Endothelial cell of umbilical vein (primary cell): ENCODE results near the gene WNT9B. TPM values are rescaled to one million over a fixed set of nuclear protein-coding genes. Genes with fewer than 3 reads are reported as not detected.

ENCODE experiments used
- BruUV-seq: library from RNA; stranded (reverse); fragments of 400-500 nt; replicated peaks from 2 replicates; lab custom pipeline; 2021; lab: Mats Ljungman, UMichigan
- CTCF ChIA-PET: fragments of 300-600, 350-600 bp; sonication (Branson Sonifier 250); formaldehyde crosslinking; loops from one replicate; lab custom pipeline; 2021; ENCODE audit warnings: antibody characterized with exemption, inconsistent platforms; lab: Charles Lee
- POLR2A ChIA-PET: fragments of 300-600, 350-600 bp; sonication (Branson Sonifier 250); formaldehyde crosslinking; loops from one replicate; lab custom pipeline; 2021; ENCODE audit warnings: antibody characterized with exemption, inconsistent platforms; lab: Charles Lee
- DNase-seq: peaks from one replicate; pipeline ENCODE4 v3.0.0-alpha.2; 2011; ENCODE audit warnings: low read depth, low spot score
- FAIRE-seq: peaks from 2 replicates; lab custom pipeline; 2011; peaks lifted over from hg19 to GRCh38; lab: Jason Lieb, UNC
- H2AFZ ChIP-seq: 2 replicates; pipeline ENCODE4 v1.6.0; 2012; ENCODE audit warnings: low read depth, low read length, control low read depth, inconsistent platforms
- H3K27ac ChIP-seq: 2 replicates; pipeline ENCODE4 v1.5.1; 2011; ENCODE audit warnings: low read depth, mild to moderate bottlenecking, control low read depth, low read length, moderate library complexity; ENCODE audit not compliant: insufficient read depth
- H3K27me3 ChIP-seq, 2 experiments: 2 replicates each; pipeline versions ENCODE4 v1.6.0 to v1.6.1; 2011; ENCODE audit warnings: low read length in 2 of 2, mixed read lengths in 1 of 2; ENCODE audit not compliant: control insufficient read depth in 2 of 2, insufficient read depth in 2 of 2
- H3K36me3 ChIP-seq, 2 experiments: 2 replicates in 1 of 2; 3 replicates in 1 of 2; pipeline ENCODE4 v1.5.1; 2011; ENCODE audit warnings: low read length in 2 of 2, mild to moderate bottlenecking in 1 of 2, moderate library complexity in 1 of 2; ENCODE audit not compliant: control insufficient read depth in 2 of 2, insufficient read depth in 2 of 2; ENCODE audit errors: extremely low read depth in 1 of 2
- H3K4me1 ChIP-seq: 3 replicates; pipeline ENCODE4 v1.5.1; 2011; ENCODE audit warnings: mild to moderate bottlenecking, low read length; ENCODE audit not compliant: control insufficient read depth, insufficient read depth; ENCODE audit errors: extremely low read depth
- H3K4me2 ChIP-seq: 2 replicates; pipeline ENCODE4 v1.6.1; 2011; ENCODE audit warnings: low read length, control low read depth, mixed read lengths; ENCODE audit not compliant: insufficient read depth
- H3K4me3 ChIP-seq, 3 experiments: fragments of 200-600 bp in 1 of 3; sonication (generic), shearing (Covaris generic) in 1 of 3; replicated peaks in 1 of 3; 2 replicates each; pipeline ENCODE4 v1.5.1; 2011 to 2016; ENCODE audit warnings: control low read depth in 3 of 3, low read length in 3 of 3, mild to moderate bottlenecking in 2 of 3, inconsistent platforms in 1 of 3, low read depth in 1 of 3, moderate library complexity in 1 of 3; ENCODE audit not compliant: insufficient read depth in 1 of 3
- H3K79me2 ChIP-seq: 2 replicates; pipeline ENCODE4 v1.6.0; 2012; ENCODE audit warnings: low read length, inconsistent platforms; ENCODE audit not compliant: control insufficient read depth, insufficient read depth
- H3K9ac ChIP-seq: replicated peaks from 2 replicates; pipeline ENCODE3; 2011; ENCODE audit warnings: low read length, control low read depth; ENCODE audit not compliant: insufficient read depth; ENCODE audit errors: extremely low read depth
- H3K9me1 ChIP-seq: replicated peaks from 3 replicates; pipeline ENCODE4 v1.6.0; 2011; ENCODE audit warnings: mild to moderate bottlenecking, low read length; ENCODE audit not compliant: control insufficient read depth, insufficient read depth; ENCODE audit errors: extremely low read depth
- H3K9me3 ChIP-seq: replicated peaks from 2 replicates; pipeline ENCODE4 v1.5.1; 2012; ENCODE audit warnings: low read length, inconsistent platforms; ENCODE audit not compliant: control insufficient read depth, insufficient read depth
- H4K20me1 ChIP-seq: replicated peaks from 2 replicates; pipeline ENCODE3; 2011; ENCODE audit warnings: mild to moderate bottlenecking, low read length; ENCODE audit not compliant: control insufficient read depth, insufficient read depth; ENCODE audit errors: extremely low read depth
- EZH2 ChIP-seq: IDR thresholded peaks from 2 replicates; pipeline ENCODE4 v1.6.1; 2012; ENCODE audit warnings: borderline replicate concordance, low read depth, mild to moderate bottlenecking, moderate library complexity, low read length, inconsistent platforms; ENCODE audit not compliant: severe bottlenecking
- FOS ChIP-seq: IDR thresholded peaks from 2 replicates; pipeline ENCODE4 v1.6.1; 2011; ENCODE audit warnings: mild to moderate bottlenecking, low read length, moderate library complexity, borderline replicate concordance; ENCODE audit not compliant: insufficient read depth
- GATA2 ChIP-seq: IDR thresholded peaks from 2 replicates; pipeline ENCODE4 v1.7.0; 2011; ENCODE audit warnings: low read depth, mild to moderate bottlenecking, moderate library complexity, mixed read lengths, low read length; ENCODE audit not compliant: insufficient read length, insufficient read depth
- JUN ChIP-seq: IDR thresholded peaks from 2 replicates; pipeline ENCODE4 v1.6.1; 2011; ENCODE audit warnings: borderline replicate concordance, low read depth; ENCODE audit not compliant: insufficient read length, insufficient read depth
- MAX ChIP-seq: IDR thresholded peaks from 2 replicates; pipeline ENCODE4 v1.6.1; 2011; ENCODE audit not compliant: insufficient read depth, insufficient read length
- MYC ChIP-seq: IDR thresholded peaks from one replicate; pipeline ENCODE4 v1.6.1; 2011; ENCODE audit warnings: mild to moderate bottlenecking, low read depth, low read length
- POLR2A ChIP-seq: IDR thresholded peaks from 2 replicates; pipeline ENCODE4 v1.6.1; 2012; ENCODE audit warnings: low read depth, mild to moderate bottlenecking, control low read depth, low read length
- POLR2AphosphoS5 ChIP-seq: IDR thresholded peaks from 2 replicates; pipeline ENCODE4 v1.6.1; 2012; ENCODE audit warnings: low read depth, mild to moderate bottlenecking, control low read depth, low read length, moderate library complexity; ENCODE audit not compliant: insufficient read depth
- dilution Hi-C: fragments of 300-500 bp; cut with MboI; formaldehyde crosslinking; loops from one replicate; pipeline ENCODE4 v1.15.0; 2019; ENCODE audit warnings: low sequenced_read_pairs; ENCODE audit not compliant: extremely low pct_ligation_motif_present
- intact Hi-C: fragments of 100-400 bp; cut with micrococcal nuclease; formaldehyde crosslinking; loops from one replicate; pipeline ENCODE4 v1.10.0; 2022
- polyA plus RNA-seq, 4 experiments: library from polyadenylated mRNA; depleted of rRNA in 3 of 4; stranded (reverse) in 3 of 4; unstranded in 1 of 4; fragments of >200 nt; gene quantifications; 2 replicates each; pipeline versions ENCODE4 v1.2.1 to v1.2.3, GENCODE V29; 2011 to 2012; ENCODE audit warnings: missing spikeins in 1 of 4
- total RNA-seq: library from RNA; stranded (reverse); gene quantifications from 2 replicates; pipeline ENCODE4 v1.2.3, GENCODE V29; 2021
- TF ChIP-seq, protein P1 (sequence below), 2 donors: IDR thresholded peaks; 1 replicate in 1 of 2; 2 replicates in 1 of 2; pipeline ENCODE4 v1.5.1; 2011; ENCODE audit warnings: low read length in 2 of 2, mild to moderate bottlenecking in 2 of 2, moderate library complexity in 2 of 2, control low read depth in 1 of 2, inconsistent platforms in 1 of 2, low read depth in 1 of 2; ENCODE audit not compliant: insufficient read depth in 1 of 2; ENCODE audit errors: extremely low read depth in 1 of 2

The WNT9B gene
- total and polyA plus RNA-seq, 2 donors (not counting 3 experiments of a cell fraction or from before 2014, with no cell fraction given) = not detected

DNA sequence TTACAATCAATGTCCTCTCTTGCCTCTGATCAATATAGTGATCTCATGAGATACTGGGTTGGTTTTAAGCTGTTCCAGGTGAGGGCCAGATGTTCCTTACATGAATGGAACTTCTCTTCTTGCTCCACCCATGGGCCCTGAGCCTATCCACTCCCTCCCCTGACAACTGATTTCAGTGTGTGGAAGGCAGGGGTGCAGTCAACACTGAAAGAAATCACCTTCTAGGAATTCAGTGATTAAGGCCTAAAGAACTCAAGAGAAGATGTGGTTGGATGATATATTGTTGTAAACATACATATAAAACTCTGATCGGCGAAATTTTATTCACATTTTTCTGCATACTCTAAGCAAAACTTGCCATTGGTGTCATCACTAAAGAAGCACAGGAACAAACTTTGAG lies 64.8 kb downstream of the WNT9B start:
- CTCF ChIA-PET = interaction anchor here (1.8 kb wide), 1 partner anchor 74 kb away, joined by 7 read pairs; no protein-coding TSS in a partner anchor
- POLR2A ChIA-PET = no interaction called here
- H3K9ac ChIP-seq = no peak overlapping the region
- no peaks in the 10 kb centered on the region for H3K4me1 ChIP-seq
- dilution Hi-C loops = no loop called here
- H4K20me1 ChIP-seq = no peaks in the 10 kb centered on the region
- no TSS peak for BruUV-seq
- no peak for FAIRE-seq
- intact Hi-C loops = no loop called here
- no peaks in the 10 kb centered on the region for H3K9me3 ChIP-seq
- no peak overlapping the region for H2AFZ ChIP-seq
- H3K4me3 ChIP-seq = no peak overlapping the region
- H3K36me3 ChIP-seq = no peaks in the 10 kb centered on the region
- no peaks in the 10 kb centered on the region for H3K9me1 ChIP-seq
- H3K27ac ChIP-seq = no peak overlapping the region
- H3K27me3 ChIP-seq = no peaks in the 10 kb centered on the region
- H3K4me2 ChIP-seq = no peak overlapping the region
- no peaks in the 10 kb centered on the region for H3K79me2 ChIP-seq
- TF ChIP-seq POLR2AphosphoS5 (no peak), POLR2A (no peak), MAX (no peak), GATA2 (no peak), EZH2 (no peak), FOS (no peak), JUN (no peak), MYC (no peak)
- TF ChIP-seq, protein P1, sequence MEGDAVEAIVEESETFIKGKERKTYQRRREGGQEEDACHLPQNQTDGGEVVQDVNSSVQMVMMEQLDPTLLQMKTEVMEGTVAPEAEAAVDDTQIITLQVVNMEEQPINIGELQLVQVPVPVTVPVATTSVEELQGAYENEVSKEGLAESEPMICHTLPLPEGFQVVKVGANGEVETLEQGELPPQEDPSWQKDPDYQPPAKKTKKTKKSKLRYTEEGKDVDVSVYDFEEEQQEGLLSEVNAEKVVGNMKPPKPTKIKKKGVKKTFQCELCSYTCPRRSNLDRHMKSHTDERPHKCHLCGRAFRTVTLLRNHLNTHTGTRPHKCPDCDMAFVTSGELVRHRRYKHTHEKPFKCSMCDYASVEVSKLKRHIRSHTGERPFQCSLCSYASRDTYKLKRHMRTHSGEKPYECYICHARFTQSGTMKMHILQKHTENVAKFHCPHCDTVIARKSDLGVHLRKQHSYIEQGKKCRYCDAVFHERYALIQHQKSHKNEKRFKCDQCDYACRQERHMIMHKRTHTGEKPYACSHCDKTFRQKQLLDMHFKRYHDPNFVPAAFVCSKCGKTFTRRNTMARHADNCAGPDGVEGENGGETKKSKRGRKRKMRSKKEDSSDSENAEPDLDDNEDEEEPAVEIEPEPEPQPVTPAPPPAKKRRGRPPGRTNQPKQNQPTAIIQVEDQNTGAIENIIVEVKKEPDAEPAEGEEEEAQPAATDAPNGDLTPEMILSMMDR (IDR thresholded peaks at IDR 0.05; ENCODE audit: extremely low read depth in 1 of 2, insufficient read depth in 1 of 2, low read depth in 1 of 2, low read length in 2 of 2) = no peak
- DNase-seq = no peak
